GM12878 (cell line): ENCODE data around the gene MYADM.

ENCODE experiments used
- CHD2 ChIP-seq: IDR thresholded peaks from 2 replicates; pipeline ENCODE4 v1.6.1; 2011; ENCODE audit warnings: low read depth, low read length, improper control_type of control experiment, borderline replicate concordance
- CREM ChIP-seq: IDR thresholded peaks from 2 replicates; pipeline ENCODE4 v1.6.1; 2014; ENCODE audit warnings: antibody characterized with exemption, low read depth
- CTCF ChIP-seq, 3 experiments: IDR thresholded peaks in 2 of 3; conservative IDR thresholded peaks in 1 of 3; 2 replicates each; pipeline ENCODE4 v1.5.1; 2011; ENCODE audit warnings: low read depth in 3 of 3, low read length in 3 of 3, mild to moderate bottlenecking in 3 of 3, control low read depth in 2 of 3, moderate library complexity in 2 of 3, inconsistent platforms in 1 of 3, mixed read lengths in 1 of 3; ENCODE audit not compliant: control insufficient read depth in 2 of 3, insufficient read depth in 1 of 3; ENCODE audit errors: extremely low read depth in 1 of 3
- EP300 ChIP-seq, 2 experiments: fragments of 150-350 bp in 1 of 2; IDR thresholded peaks; 2 replicates each; pipeline ENCODE4 v1.6.1; 2011 to 2012; ENCODE audit warnings: low read depth in 2 of 2, low read length in 2 of 2, borderline replicate concordance in 1 of 2, improper control_type of control experiment in 1 of 2, inconsistent platforms in 1 of 2; ENCODE audit not compliant: control insufficient read depth in 1 of 2
- EZH2 ChIP-seq: IDR thresholded peaks from 2 replicates; pipeline ENCODE4 v1.6.1; 2012; ENCODE audit warnings: low read depth, mild to moderate bottlenecking, control low read depth, inconsistent platforms, low read length, borderline replicate concordance; ENCODE audit not compliant: control insufficient read depth
- NFYB ChIP-seq: IDR thresholded peaks from 2 replicates; pipeline ENCODE4 v1.6.1; 2011; ENCODE audit warnings: low read depth, mild to moderate bottlenecking, low read length, improper control_type of control experiment, moderate library complexity; ENCODE audit not compliant: insufficient read depth
- NKRF ChIP-seq: fragments of 450-650 bp; conservative IDR thresholded peaks from 2 replicates; pipeline ENCODE4 v1.6.1; 2017; ENCODE audit warnings: mild to moderate bottlenecking, moderate library complexity
- POLR2A ChIP-seq: IDR thresholded peaks from 2 replicates; pipeline ENCODE4 v1.6.1; 2011; ENCODE audit warnings: low read depth, mild to moderate bottlenecking, low read length
- ZNF592 ChIP-seq: fragments of 450-650 bp; IDR thresholded peaks from 2 replicates; pipeline ENCODE4 v1.6.1; 2017; ENCODE audit warnings: mild to moderate bottlenecking, moderate library complexity

GRCh38 chr19:53904909-53905308 is 37.2 kb downstream of the MYADM start:
- no peak for TF ChIP-seq NFYB
- no peak for TF ChIP-seq EZH2
- TF ChIP-seq CTCF (IDR thresholded peaks at IDR 0.05 in 2 of 3, conservative IDR thresholded peaks at IDR 0.05 in 1 of 3; ENCODE audit: control insufficient read depth in 2 of 3, extremely low read depth in 1 of 3, insufficient read depth in 1 of 3, low read depth in 3 of 3, low read length in 3 of 3), result no peak
- no peak for TF ChIP-seq POLR2A
- TF ChIP-seq ZNF592, result no peak
- no peak for TF ChIP-seq NKRF
- TF ChIP-seq CHD2, result no peak
- TF ChIP-seq CREM, result no peak
- no peak for TF ChIP-seq EP300 (IDR thresholded peaks at IDR 0.05; ENCODE audit: borderline replicate concordance in 1 of 2, control insufficient read depth in 1 of 2, low read depth in 2 of 2, low read length in 2 of 2)
